HG02623 (cell line): Measurements from ENCODE around the gene CTCF.
A peak's percentile ranks its signal among the peaks of the same experiment; 100 is the strongest.
"Not testable (repeated sequence)": the region's sequence is repeated elsewhere in the genome, so short reads cannot be mapped to it uniquely, and the experiment has no call there.

Source experiments
- ATAC-seq: cut with Tn5 transposase; IDR thresholded peaks from one replicate; pipeline ENCODE4 v1.9.1; 2021; ENCODE audit warnings: moderate library complexity; ENCODE audit not compliant: unreplicated experiment

The CTCF gene, protein sequence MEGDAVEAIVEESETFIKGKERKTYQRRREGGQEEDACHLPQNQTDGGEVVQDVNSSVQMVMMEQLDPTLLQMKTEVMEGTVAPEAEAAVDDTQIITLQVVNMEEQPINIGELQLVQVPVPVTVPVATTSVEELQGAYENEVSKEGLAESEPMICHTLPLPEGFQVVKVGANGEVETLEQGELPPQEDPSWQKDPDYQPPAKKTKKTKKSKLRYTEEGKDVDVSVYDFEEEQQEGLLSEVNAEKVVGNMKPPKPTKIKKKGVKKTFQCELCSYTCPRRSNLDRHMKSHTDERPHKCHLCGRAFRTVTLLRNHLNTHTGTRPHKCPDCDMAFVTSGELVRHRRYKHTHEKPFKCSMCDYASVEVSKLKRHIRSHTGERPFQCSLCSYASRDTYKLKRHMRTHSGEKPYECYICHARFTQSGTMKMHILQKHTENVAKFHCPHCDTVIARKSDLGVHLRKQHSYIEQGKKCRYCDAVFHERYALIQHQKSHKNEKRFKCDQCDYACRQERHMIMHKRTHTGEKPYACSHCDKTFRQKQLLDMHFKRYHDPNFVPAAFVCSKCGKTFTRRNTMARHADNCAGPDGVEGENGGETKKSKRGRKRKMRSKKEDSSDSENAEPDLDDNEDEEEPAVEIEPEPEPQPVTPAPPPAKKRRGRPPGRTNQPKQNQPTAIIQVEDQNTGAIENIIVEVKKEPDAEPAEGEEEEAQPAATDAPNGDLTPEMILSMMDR

DNA sequence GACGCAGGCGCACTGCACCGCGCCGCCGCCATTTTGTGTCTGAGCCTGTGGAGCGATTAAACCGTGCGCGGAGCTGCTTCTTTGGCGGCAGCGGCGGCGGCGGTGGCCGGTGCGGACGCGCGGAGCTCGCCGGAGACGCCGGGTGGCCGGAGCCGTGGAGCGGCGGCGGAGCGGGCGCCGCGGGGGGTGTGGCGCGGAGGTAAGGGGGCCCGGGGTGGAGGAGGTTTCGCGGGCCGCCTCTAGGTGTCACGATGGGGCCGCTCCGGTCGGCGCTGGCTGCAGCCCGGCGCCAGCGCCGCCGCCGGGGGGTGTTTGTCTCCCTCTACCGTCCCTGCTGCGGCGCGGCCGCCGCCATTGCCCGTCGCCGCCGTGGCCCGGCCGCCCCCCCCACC is at the start of gene CTCF:
TSS of gene CTCF (plus strand) at position 1 of the 392 bp plus-strand sequence. CDS start 48,307 bp downstream, outside the sequence.
- ATAC-seq = peak; percentile 49

DNA sequence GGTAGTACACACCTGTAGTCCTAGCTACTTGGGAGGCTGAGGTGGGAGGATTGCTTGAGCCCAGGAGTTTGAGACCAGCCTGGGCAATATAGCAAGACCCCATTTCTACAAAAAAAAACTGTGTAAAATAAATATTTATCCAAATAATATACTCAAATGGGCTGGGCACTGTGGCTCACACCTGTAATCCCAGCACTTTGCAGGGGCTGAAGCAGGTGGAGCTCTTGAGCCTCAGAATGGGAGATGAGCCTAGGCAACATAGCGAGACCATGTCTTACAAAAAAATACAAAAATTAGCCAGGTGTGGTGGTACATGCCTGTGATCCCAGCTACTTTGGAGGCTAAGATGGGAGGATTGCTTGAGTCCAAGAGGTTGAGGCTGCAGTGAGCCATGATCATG is 48.4 kb upstream of the CTCF start:
- not testable (repeated sequence) for ATAC-seq

DNA sequence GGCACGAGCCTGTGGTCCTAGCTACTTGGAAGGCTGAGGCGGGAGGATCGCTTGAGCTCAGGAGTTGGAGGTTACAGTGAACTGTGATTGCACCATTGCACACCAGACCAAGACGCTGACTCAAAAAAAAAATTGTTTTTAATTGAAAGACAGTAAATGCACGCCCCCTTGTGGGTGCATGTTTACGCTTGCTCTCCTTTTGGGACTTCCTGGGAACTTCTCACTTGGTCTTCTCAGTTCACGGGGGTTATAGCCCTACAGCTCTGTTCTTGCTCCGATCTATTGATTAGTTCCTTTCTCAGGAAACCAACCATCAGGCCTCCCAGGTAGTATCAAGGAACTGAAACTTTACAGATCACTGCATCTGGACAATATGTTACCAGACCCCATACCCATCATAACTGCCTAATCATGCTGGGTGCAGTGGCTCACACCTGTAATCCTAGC is 47.9 kb upstream of the CTCF start:
- ATAC-seq = no peak

GRCh38 chr16:67516296-67517154 is 45.8 kb upstream of the CTCF start:
- no peak for ATAC-seq

DNA sequence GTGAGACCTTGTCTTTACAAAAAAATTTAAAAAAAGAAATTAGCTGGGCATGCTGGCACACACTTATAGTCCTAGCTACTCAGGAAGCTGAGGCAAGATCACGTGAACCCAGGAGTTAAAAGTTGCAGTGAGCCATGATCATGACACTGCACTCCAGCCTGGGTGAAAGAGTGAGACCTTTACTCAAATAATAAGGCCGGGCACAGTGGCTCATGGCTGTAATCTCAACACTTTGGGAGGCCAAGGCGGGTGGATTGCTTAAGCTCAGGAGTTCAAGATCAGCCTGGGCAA is 45.2 kb upstream of the CTCF start:
- no peak for ATAC-seq

DNA sequence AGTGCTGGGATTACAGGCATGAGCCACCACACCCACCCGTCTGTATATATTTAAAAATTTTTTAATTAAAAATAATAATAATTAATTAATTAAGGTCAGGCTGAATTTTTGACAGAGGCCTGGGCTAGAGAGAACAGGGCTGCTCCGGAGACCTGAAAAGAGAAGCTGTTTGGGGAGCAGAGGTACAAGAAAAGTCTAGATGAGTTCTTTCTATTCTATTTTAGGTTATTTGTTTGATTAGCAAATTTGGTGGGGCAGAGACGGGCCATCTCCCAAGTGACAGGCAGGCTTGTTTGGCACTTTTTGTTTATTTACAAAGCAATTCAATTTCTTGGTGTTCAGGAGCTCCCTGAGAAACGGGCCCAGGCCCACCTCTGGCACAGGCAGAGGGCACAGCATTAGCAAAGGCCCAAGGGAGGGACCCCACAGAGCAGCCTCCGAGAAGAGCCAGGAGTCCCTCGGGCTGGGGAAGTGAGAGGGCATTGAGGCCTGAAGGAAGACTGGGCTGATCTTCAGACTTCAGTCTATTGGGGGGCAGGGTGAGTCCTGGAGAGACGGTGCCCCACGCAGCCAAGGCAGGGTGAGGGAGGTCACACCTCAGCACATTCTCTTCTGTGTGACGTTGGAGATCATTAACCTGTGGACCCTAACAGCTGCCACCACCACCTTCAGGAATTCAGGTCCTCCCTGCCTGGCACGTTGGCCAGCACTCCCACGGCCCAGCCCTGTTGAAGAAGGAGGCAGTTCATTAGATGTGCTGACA is 44.5 kb upstream of the CTCF start:
- ATAC-seq = no peak

DNA sequence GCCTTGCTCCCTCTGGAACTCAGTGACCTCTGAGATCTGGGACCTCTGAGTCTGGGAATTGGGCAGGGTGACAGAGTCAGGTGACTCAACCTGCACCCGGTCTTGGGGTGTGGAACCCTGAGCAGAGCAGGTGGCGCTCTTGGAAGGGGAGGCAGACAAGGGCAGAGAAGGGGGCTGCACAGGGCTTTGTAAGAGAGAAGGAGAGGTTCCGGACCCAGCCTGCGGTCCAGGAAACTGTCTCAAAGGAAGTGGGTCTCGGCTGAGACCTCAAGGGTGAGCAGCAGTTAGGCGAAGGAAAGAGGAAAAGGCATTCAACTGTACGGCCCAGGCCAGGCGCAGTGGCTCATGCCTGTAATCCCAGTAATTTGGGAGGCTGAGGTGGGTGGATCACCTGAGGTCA is 43.6 kb upstream of the CTCF start:
- no peak for ATAC-seq

DNA sequence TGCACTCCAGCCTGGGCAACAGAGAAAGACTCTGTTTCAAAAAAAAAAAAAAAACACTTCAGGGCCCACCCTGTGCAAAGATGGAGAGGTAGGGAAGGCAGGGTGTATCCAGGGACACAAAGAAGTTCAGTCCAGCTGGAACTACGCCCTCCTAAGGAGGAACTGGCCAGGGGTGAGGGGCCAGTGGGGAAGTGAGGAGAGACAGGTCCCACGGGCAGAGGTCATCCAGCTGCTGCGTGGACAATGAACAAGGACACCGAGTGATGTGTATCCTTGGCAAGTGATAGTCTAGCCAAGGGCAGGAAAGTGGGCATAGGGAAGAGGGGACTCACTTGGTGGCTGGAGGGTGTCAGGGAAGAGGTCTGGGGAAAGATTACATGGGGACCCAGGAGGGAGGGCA is 43.1 kb upstream of the CTCF start:
- no peak for ATAC-seq

DNA sequence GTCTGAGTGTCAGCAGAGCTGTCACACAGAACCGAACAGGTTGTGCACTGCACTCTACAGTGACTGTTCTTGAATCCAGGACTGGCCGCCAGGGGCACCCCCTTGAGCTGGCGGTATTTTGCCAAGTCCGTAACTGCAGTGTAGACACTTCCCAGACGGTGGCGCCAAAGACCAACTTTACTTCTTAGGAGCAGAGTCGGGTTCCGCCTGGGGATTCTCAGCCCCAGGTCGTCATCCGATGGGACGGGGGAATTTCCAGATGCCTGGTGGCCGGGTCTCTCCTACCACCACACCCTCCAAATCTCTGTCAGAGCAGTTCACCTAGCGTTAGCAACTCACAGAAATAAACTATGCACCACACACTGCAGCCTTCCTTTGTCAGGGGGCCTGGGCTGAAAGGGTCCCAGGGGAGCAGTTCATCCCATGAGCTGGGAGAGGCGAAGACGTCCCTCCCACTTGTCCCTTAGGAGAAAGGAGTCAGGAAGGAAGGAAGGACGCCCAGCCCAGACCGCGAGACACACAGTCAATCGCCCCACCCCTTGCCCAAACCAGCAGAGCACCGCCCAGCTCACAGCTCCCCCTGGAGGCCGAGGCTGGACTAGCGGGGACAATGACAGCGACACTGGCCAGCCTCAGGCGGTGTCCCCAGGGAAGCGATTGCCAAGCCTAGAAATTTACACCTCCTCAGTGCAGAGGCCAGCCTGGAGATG is 41.1 kb upstream of the CTCF start:
- peak; percentile 64 for ATAC-seq

GRCh38 chr16:67525176-67525860 is 37.0 kb upstream of the CTCF start:
- ATAC-seq = no peak

- ATAC-seq = no peak
These were observed 36.1 kb upstream of the CTCF start for GRCh38 chr16:67526149-67526791.

DNA sequence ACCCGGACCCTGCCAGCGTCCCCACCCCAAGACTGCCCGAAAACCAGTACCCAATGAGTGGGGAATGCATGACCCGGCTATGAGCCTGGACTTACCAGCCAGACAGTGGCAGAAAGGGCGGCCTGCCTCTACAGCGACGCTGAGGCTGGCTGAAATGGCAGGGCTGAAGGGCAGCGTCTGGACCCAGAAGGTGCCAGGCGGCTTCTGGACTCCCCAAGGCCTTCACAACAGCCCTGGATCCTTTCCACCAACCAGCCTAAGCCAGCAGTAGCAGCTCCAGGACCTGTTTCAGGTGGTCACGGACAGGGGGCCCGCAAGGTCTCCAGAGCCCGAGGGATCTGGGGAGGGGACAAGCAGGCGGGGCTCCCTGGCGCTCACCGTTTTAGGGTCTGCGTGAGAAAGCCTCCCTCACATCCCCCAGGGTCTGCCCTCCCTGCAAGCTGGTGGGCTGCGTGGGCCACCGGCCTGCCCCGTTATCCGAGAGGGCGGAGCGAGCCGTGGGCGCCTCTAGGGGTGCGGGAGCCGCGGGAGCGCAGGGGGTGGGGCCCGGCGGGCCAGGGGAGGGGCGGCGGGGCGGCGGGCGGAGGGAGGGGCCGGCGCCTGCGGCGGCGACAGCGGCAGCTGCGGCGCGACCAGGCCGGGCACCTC is 34.0 kb upstream of the CTCF start, which contains the start of gene RIPOR1:
TSS of gene RIPOR1 (plus strand) at position 608 of the 648 bp plus-strand sequence. CDS start 9,618 bp downstream, outside the sequence.
- no peak for ATAC-seq

GRCh38 chr16:67528870-67529581 is 33.3 kb upstream of the CTCF start:
- ATAC-seq = no peak

GRCh38 chr16:67529582-67530012 is 32.7 kb upstream of the CTCF start:
- no peak for ATAC-seq

- no peak for ATAC-seq
These were observed 32.0 kb upstream of the CTCF start for GRCh38 chr16:67530013-67530939.

DNA sequence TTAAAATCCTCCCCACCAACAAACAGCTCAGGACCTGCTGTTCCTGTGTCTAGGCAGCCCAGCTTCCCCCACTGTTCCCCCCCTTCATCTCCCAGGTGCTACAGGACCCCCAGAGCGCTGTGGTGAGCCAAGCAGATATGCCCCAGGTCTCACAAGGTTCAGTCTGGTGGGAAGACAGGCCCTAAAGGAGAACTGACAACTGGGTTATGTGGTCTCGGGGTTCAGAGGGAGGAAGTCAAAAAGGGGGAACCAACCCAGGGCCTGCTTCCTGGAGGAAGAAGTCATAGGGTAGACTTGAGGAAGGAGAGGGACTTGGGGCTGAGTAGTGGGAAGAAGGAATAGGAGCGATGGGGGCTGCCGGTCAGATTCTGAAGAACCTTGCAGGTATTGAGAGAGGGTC is 31.1 kb upstream of the CTCF start:
- ATAC-seq = no peak
